Cardiac fibroblast (primary cell): ENCODE measurements around the gene GALC.

ENCODE experiments used
- DNase-seq, 2 donors: peaks; one replicate each; pipeline versions ENCODE4 v3.0.0 to v3.0.0-alpha.2; 2010; ENCODE audit warnings: low read depth in 2 of 2
- H3K4me3 ChIP-seq, 2 donors: replicated peaks in 1 of 2; 1 replicate in 1 of 2; 2 replicates in 1 of 2; pipeline ENCODE4 v1.5.1; 2011; ENCODE audit warnings: low read depth in 2 of 2, low read length in 2 of 2, mild to moderate bottlenecking in 2 of 2, moderate library complexity in 1 of 2
- TF ChIP-seq, protein P1 (sequence below): IDR thresholded peaks from one replicate; pipeline ENCODE4 v1.5.1; 2011; ENCODE audit warnings: low read depth, mild to moderate bottlenecking, low read length, inconsistent platforms

Gene GALC

DNA sequence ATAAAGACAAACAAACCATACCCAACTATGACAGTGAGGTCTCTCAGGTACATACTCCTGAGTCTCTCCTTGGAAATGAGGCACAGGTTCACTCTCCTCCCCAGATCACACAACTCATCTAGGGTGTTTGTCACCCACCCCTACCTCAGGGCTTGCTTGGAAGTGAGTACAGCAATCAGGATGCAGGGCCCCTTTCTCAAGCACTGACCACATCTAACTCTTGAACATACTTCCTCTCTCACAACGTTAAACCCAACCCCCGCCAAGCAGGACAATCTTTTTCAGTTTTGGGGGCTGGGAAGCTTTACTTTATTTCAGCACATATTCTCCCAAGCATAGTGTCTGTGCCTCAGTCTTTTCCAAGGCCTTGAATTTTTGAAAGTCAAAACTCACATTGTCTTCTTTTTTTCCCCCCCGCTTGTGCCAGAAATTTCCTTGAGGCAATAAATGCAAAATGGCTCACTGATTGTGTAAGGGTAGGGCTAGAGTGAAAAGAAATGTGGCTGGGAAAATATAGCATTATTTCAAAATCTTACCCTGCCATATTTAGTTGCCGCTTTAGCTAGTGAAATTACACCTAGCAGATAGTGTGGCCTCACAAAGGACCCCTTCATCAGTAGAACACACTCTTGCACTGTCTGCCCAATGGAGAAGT lies 9.6 kb upstream of the GALC start:
- TF ChIP-seq, protein P1, sequence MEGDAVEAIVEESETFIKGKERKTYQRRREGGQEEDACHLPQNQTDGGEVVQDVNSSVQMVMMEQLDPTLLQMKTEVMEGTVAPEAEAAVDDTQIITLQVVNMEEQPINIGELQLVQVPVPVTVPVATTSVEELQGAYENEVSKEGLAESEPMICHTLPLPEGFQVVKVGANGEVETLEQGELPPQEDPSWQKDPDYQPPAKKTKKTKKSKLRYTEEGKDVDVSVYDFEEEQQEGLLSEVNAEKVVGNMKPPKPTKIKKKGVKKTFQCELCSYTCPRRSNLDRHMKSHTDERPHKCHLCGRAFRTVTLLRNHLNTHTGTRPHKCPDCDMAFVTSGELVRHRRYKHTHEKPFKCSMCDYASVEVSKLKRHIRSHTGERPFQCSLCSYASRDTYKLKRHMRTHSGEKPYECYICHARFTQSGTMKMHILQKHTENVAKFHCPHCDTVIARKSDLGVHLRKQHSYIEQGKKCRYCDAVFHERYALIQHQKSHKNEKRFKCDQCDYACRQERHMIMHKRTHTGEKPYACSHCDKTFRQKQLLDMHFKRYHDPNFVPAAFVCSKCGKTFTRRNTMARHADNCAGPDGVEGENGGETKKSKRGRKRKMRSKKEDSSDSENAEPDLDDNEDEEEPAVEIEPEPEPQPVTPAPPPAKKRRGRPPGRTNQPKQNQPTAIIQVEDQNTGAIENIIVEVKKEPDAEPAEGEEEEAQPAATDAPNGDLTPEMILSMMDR: no peak
- no peak overlapping the region for H3K4me3 ChIP-seq
- no peak for DNase-seq

GRCh38 chr14:87999277-87999676 lies 6.3 kb upstream of the GALC start:
- DNase-seq: no peak
- TF ChIP-seq, protein P1: no peak
- H3K4me3 ChIP-seq: no peak overlapping the region

DNA sequence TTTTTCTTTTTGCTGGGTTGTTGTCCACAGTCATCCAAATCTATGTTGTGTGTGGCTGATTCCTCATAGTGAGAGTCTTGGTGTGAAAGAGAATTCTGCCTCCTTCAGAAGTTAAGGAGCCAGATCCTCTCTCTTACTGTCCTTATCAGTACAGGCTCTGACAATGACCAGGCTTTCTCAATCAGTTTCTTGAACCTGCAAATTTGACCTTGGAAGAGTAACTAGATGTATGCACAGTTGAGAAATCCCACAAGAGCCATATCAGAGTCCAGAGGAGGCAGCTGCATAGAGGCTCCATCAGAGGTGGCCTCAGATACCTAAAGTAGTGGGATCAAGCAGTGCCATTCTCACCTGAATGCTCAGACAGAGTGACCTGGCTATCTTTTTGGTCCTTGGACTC lies 5.5 kb upstream of the GALC start:
- no peak for DNase-seq
- TF ChIP-seq, protein P1: no peak
- no peak overlapping the region for H3K4me3 ChIP-seq

DNA sequence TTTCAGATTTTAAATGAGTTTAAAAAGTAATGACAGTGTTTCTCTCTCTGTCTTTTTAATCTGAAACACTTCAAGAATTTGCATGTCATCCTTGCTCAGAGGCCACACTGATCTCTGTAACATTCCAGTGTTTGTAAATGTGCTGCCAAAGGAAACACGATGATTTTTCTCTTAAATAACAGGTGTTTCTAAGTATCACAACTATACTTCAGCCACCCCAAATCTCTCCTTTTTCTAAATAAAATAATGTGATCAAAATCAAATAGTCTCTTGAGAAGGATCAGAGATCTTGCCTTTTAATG lies 3.3 kb upstream of the GALC start:
- DNase-seq: peak; percentile 14 to 26
- TF ChIP-seq, protein P1: no peak
- H3K4me3 ChIP-seq: no peak overlapping the region

GRCh38 chr14:87995500-87996290 lies 2.7 kb upstream of the GALC start:
- TF ChIP-seq, protein P1: no peak
- DNase-seq: no peak

GRCh38 chr14:87994974-87995373 lies 2.0 kb upstream of the GALC start:
- TF ChIP-seq, protein P1: no peak
- no peak overlapping the region for H3K4me3 ChIP-seq
- DNase-seq: no peak

More at GRCh38 chr14:87995500-87996290, 2.7 kb upstream of the GALC start:
- no peak overlapping the region for H3K4me3 ChIP-seq

- TF ChIP-seq, protein P1: no peak
- DNase-seq: peak in 1 of 2 donors; percentile 27
- H3K4me3 ChIP-seq: peak overlapping the region; percentile 57 to 61
Measured at GRCh38 chr14:87992346-87992717, 650 bp downstream of the GALC start.
